Globus pallidus (tissue), 1 donor: ENCODE data around the gene AMBRA1.

Experiments used
- DNase-seq: peaks from one replicate; pipeline ENCODE4 v3.0.0-alpha.2; 2015; ENCODE audit warnings: low spot score

Gene AMBRA1

DNA sequence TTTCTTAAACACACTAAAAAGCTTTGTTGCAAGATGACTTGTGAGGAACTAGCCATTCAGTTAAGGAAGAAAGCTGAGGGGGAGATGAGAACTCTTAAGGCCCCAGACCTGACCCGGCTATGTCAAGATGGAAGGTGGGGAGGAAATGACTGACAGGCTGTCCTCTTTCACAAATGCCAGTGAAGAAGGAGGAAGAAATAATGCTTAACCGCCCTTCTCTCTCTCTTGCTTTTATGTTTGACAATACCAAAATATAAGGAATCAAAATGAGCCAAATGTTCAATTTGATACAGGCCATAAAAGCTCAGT lies 87.4 kb downstream of the AMBRA1 start:
- no peak for DNase-seq

DNA sequence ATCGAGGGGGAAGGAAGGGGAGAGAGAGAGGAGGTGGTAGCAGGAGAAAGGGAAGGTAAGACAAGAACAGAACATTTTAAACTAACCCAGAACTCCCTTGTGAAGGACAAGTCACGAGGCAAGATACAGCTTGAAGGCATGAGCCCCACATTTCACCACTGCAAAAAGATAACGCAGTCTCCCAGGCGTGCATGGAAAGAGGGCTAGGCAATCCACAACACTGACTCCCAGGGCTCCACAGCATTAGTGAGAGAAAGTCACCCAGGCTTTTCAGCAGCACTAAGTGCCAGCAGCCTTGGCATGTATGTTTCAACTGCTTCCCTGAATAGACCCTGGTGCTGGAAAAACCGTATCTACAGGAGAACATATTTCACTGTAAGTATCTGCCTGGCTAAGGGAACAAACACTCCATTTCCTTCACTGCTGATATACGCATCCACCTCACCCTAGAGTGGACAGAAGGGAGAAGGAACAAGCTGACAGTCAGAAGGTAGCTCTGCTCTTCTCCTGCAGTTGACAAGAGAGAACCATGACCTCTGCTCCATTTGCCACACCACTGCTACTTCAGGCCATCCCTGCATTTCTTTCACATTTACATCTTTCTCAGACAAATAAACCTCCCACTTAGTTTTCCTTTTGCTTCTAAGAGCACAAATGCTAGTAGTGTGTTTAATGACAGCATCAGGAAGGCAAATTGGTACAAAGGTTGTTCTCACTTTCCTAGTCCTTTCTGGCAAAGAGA lies 87.9 kb downstream of the AMBRA1 start:
- DNase-seq, result no peak

DNA sequence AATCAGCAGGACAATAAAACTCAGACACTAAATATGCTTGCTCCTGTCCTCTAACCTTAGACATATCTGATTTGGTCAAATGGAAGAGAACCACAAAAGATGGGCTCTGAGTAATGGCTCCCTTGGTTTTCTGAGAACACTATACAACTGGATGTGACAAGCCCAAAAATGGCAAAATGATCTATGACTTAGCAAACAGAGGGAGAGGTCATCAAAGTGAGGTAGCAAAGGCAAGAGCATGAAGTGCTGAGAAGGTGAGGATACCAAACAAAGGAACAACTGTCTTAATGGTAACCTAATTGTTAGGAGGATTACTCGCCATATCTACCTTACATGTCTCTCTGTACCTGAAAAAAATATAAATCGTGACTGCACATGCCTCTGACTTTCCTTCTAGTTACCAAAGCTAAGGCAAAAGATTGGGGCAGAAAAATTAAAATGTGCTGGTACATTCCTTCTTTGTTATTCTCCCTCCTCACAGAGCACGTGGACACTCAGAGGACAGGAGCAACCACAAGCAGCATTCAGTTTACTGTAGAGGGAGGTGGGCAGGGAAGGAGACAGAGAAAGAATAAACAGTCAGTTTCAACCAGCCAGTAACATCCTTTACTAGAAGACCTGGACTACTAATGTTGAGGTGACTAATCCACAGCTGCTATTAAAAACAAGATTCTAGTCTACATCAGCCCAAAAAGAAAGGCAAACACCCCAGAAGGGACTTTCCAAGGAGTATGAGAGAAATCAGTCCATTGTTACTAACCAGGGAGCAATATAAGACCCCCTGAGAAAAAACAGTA lies 88.8 kb downstream of the AMBRA1 start:
- DNase-seq, result no peak

DNA sequence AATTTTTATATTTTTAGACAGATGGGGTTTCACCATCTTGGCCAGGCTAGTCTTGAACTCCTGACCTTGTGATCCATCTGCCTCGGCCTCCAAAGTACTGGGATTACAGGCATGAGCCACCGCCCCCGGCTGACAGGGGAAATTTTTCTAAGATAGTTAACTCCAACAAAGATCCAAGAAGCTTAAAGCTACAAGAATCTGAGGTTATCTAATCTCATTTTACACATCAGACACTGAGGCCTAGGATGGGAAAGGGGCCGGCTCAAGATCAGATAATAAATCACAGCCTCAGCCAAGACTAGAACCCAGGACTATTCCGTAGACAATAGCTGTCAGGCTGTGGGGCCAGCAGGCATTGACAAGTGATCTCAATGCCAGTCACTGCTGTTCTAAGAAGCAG lies 94.0 kb downstream of the AMBRA1 start:
- no peak for DNase-seq

DNA sequence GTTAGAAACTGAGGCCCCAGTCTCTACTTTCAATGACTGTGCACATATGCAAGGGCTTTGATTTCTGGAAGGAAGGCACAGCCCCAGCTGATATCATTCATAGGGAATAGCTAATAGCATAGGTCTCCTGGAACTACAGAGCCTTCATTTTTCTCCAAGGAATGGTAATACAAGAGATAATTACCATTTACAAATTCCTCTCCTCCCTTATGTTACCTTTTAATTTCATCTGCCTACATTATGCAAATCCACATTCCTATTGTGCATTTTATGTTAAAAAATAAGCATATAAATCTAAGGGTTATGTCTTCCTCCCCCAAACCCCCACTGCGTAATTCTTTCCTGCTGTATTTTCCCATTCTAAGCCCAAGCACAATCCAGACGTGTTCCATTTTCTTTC lies 94.9 kb downstream of the AMBRA1 start:
- DNase-seq, result no peak

DNA sequence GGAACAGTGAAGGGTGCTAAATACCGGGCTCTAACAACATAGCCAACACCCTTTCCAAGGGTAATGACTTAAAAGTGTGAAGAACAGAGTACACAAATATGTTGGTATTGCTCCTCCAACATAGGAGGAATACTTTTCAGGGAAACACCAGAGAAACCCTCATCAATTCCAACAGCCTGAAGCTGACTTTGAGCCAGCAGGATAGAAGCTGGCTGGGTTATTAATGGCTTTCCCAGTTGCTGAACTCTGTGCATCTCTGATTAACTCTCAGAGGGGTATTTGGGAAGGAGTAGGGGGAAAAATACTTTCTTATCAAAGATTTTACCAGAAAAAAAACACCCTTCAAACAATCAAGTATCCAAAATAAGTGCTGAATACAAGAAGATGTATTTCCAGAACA lies 95.6 kb downstream of the AMBRA1 start:
- DNase-seq, result no peak

DNA sequence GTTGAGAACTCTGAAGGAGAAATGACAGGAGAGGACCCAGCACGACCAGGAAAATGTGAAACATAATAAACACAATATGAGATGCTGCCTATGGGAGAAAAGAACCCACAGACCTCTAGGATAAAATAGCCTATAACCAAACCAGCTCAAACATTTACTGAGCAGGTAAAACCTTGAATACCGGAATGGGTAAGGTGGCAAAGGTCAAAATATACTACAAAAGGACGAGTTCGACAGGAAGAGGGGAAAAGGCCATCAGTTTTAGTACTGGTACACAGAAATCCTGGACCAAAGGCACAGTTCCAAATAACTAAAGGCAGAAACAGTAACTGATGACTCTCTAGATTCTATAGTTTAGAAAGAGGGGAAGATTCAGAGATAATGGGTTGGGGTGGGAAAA lies 96.3 kb downstream of the AMBRA1 start:
- DNase-seq, result no peak

DNA sequence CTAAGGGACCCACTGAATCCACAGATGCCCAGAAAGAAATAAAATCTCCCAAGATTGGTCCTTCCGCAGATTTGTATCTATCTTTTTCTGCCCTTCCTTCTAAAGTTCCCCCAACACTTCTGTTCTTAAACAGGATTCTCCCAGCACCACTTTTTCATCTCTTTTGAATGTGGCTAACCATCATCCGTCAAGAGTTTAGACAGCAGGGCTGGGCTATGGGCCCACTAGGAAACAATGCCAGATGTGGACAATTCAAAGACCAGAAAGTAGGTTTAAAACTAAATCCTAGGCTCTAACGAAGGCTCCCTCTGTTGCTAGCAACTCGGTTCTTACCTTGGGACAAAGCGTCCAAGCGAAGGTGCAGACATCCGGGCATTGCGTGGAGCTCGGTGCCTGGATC lies 100.0 kb downstream of the AMBRA1 start:
- DNase-seq, result no peak

DNA sequence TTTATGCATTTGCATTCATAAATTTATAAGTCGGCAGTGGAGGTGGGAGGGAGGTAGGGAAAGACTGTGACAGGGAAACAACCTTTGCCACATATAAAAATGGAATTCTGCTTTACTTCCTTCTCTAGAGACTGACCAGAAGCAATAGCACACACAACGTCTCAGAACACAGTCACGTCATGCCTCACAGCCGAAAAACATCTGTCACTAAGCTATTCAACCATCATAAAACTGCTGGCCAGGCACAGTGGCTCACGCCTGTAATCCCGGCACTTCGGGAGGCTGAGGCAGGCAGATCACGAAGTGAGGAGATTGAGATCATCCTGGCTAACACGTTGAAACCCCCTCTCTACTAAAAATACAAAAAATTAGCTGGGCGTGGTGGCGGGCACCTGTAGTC lies 101.3 kb downstream of the AMBRA1 start:
- DNase-seq, result no peak

DNA sequence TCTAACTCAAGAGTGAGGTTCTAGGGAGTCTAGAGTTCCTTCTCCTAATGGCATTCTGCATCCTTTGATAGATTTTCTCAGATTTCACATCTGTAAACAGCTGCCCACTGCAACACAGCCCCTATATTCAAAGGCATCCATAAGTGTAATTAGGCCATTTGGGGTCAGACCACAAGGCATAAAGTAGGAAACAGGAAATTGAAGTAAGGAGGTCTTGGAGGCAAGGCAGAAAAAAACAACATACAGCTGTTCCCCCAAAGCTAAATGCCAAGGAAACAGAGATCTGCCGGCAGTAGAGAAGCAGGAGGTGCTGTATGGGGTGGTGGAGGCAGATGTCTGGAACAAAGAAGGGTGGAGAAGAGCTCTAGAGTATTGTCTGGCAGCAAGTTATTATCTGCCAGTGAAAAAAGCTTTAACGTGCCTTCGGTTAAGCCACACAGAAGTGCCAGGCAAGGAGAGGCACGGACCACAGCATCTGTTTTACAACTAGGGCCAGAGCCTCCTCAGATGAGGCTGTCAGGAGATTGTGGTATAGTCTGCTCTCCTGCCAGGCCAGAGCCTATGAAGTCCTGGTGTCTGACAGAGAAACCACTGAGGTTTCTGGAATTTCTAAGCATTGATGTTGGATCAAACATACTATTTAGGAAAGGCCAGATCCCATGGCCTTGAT lies 102.0 kb downstream of the AMBRA1 start:
- no peak for DNase-seq

DNA sequence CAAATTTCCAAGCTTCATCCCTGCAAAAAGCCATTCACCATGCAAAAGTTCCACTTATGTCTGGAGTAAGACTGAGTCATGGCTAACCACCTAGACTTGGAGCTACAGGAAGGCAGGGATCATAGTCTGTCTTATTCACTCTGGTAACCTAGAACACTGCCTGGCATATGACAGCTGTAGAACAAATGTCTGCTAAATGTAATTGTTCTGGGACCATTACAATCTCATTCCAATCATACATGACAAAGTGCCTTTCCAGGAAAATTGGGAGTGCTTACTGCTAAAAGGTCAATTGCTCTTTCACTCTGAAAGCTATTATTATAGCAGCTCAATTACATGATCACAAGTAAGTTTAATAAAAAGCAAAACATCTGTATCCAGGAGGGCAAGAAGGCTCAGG lies 103.2 kb downstream of the AMBRA1 start:
- no peak for DNase-seq

DNA sequence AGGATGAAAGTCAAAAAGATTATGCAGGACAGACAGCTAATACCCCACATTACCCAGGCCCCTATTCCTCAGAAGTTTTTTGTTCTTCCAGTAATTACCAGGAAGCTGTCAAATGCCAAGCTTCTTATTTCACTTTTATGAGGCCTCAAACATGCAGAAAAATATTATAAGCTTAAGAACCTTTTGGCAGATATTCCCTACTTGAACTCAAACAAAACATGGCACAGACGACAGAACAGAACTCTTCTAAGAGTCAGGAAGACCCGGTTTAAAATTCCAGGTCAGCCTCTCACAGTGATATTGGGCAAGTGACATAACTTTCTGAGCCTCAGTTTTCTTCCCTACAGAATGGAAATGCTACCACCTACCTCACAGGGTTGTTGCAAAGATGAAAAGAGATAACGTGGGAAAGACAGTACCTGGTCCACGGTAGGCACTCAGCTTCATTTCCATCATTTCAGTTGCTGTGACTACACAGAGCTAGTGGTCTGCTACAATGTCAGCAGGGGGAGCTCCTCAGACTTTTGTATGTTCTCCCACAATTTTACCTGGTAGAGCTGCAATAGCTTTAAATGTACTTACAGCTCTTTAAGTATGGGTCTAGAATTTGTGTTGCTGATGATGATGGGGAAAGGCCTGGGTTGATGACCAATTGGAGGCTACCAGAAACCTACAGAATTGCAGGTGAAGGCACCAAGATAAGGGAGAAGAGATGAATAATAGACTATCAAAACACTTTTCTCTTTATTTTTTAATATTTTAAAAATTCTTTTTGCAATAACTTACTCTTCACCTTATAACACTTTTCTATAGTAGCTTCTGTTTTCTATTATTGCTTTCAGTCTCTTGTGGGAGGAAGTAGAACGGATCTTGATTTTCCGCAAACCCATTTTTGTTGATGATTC lies 103.9 kb downstream of the AMBRA1 start:
- DNase-seq, result no peak

DNA sequence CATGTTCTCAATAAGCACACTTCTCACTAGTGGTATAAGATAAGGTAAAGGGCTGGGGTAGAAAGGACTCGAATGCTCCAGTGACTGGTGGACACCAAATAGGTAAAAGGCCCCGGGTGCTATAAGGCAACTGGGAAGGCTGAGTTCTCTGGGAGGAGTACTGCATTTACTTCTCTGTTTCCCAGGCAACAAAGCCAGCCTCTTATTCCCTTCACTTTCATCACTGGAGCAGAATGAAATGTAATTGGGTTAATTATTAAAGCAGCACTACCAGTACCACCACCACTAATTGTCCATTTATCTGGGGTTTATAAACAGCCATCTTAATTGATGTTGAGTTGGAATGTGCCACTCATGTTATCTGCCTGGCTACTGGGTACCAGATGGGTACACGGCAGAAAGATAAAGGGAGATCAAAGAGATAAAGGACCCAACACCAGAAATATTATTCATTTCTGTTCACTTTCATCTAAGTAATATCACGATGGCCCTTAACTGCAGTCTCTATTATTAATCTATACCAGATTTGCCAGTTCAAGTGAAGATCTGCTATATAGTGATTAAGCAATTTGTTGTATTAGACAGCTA lies 107.9 kb downstream of the AMBRA1 start:
- DNase-seq, result no peak

DNA sequence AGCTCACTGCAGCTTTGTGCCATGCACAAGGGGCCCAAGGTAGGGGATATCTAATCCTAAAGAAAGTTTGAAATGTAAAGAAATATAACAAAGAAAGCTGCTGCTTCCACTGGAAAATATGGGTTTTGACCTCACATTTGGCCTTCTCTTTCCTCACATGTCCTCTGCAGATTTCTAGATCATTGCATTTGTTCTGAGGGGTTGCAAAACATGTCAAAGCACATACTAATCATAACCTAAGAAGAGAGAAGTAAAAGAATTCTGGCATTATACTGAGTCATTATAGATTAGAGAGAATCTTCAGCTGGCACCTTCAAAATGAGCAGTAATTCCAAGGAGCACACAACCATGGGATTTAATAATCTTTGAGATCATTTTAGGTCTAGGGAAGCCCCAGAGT lies 109.7 kb downstream of the AMBRA1 start:
- DNase-seq, result no peak

DNA sequence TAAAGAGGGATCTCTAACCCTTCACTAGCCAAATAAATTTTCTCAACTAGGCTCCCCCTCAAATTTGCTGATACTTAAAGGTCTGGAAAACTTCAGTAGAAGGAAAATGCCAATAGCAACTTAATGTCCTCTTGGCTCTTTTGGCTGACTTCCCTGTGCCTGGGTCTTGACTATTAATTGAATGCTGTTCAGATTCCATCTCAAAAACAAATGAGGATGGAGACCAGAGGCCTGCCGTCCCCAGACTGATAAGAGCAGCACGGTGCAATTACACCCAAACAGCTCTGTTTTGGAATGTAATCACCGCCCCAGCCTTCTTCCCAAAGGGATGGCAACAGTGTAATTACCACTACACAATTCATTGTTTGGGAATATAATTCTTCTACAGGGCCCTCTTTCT lies 112.9 kb downstream of the AMBRA1 start:
- no peak for DNase-seq

DNA sequence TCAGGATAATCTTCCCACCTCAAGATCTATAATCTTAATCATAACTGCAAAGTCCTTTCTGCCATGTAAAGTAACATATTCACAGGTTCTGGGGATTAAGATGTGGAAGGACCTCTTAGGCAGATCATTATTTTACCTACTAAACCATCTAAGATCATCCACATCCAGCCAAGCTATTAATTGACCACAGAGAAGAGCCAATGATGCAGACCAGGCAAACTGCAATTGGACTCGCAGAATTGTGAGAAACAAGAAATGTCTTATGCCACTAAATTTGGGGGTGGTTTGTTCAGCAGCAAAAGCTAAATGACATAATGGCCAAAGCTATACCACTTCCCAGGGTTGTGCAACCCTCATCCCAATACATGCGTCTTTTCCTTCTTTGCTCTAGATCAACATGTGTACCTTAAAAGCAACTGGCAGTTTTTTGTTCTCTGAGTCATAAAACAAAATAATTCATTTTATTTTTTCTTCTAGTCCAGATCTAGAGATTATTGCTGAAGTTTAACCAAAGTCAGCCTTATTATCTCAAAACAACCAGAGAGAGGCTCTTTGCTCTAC lies 113.6 kb downstream of the AMBRA1 start:
- no peak for DNase-seq

DNA sequence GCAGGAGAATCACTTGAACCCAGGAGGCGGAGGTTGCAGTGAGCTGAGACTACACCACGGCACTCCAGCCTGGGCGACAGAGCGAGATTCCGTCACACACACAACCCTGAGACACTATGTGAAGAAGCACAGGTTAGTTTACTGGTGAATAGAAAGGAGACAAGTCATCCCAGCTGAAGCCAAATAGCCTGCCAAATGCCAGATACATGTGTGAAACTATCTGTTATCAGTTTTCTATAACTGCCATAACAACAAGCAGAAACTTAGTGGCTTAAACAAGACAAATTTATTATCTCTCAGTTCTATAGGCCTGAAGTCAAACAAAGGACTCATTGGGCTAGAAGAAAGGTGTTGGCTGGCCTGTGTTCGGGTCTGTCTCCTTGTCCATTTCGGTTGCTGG lies 114.2 kb downstream of the AMBRA1 start:
- DNase-seq, result no peak

DNA sequence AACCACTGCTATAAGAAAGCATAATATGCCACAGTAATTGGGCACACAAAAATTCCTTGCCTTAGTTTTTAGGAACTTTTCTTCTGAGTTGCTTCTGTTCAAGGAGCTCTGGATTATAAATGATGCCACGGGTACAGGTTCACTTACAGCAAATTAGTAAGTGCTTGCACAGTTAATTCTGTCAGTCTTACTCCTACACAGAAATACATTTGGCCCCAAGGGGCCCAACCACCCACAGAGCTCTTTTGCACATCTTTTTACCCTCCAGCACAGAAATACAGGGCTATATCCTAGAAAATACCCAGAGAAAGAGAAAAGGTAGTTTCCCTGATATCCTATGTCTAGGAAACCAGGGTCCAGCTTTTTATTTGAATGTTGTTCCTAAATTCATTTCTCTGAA lies 115.6 kb downstream of the AMBRA1 start:
- no peak for DNase-seq

DNA sequence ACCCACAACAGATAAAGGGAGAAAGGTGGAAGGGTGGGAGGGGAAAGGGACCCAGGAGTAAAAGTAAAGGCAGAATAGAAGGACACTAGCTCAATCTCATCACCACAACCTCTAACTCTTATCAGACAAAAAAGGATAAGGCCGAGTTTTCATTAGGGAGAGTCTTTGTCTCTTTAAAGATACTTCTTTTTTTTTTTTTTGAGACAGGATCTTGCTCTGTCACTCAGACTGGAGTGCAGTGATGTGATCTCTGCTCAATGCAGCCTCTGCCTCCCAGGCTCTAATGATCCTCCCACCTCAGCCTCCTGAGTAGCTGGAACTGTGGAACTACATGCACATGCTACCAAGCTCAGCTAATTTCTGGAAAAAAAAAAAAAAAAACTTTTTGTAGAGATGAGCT lies 116.7 kb downstream of the AMBRA1 start:
- DNase-seq, result no peak

DNA sequence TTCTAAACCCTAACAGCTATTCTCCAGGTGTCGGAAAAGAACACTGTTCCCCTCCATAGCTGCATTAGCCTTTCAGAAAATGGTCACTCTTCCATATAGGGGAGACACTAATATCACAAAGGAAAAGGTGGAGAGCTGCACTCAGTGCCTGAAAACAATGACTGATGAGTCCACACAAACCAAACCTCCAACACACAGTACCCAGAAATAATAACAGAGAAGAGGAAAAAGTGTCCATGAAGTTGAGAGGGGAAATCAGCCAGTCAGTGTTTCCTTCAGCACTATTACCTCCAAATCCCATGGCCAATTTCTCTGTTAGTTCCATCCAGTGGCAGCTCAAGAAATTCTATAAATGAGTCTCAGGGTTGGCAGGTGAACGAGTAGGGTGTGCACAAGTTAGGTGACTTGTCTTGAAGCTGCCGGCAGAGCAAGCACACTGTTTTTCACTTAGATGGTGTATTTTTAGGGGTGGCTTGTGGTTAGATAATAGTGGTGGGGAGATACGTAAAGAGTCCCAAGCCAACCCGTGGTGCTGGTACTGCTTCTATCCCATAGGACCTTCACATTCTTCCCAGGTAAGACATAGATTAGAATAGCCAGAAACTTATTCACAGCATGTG lies 117.8 kb downstream of the AMBRA1 start:
- DNase-seq, result no peak
